Effector memory CD8-positive, alpha-beta T cell (primary cell): Measurements from ENCODE around the gene LAPTM5.
"Not testable (repeated sequence)": the region's sequence is repeated elsewhere in the genome, so short reads cannot be mapped to it uniquely, and the experiment has no call there.

Experiments
- ATAC-seq: fragments of 150-1000 bp; cut with Tn5 transposase; replicated peaks from 2 replicates; pipeline ENCODE4 v1.10.0; 2021; ENCODE audit warnings: mild to moderate bottlenecking, moderate library complexity
- DNase-seq, 3 experiments: peaks; one replicate each; pipeline ENCODE4 v3.0.0; 2021
- H3K27ac Mint-ChIP-seq, 2 donors: one replicate each; pipeline ENCODE4 v1.8.0; 2022; ENCODE audit warnings: mild to moderate bottlenecking in 2 of 2, mixed read lengths in 2 of 2, moderate library complexity in 2 of 2
- H3K27me3 Mint-ChIP-seq, 2 donors: one replicate each; pipeline ENCODE4 v1.8.0; 2022; ENCODE audit warnings: mixed read lengths in 2 of 2
- H3K36me3 Mint-ChIP-seq: one replicate; pipeline ENCODE4 v1.8.0; 2022; ENCODE audit warnings: mild to moderate bottlenecking, moderate library complexity, mixed read lengths; ENCODE audit not compliant: insufficient read depth
- H3K4me1 Mint-ChIP-seq, 2 donors: one replicate each; pipeline ENCODE4 v1.8.0; 2022; ENCODE audit warnings: low read depth in 2 of 2, mixed read lengths in 2 of 2
- H3K4me3 Mint-ChIP-seq, 2 donors: one replicate each; pipeline ENCODE4 v1.8.0; 2022; ENCODE audit warnings: mild to moderate bottlenecking in 2 of 2, mixed read lengths in 2 of 2, moderate library complexity in 2 of 2
- H3K9me3 Mint-ChIP-seq, 2 donors: one replicate each; pipeline ENCODE4 v1.8.0; 2022; ENCODE audit warnings: mixed read lengths in 2 of 2

Gene LAPTM5

GRCh38 chr1:30773722-30774358 is 16.3 kb upstream of the LAPTM5 start:
- no peak for DNase-seq
- no peak for ATAC-seq
- Mint-ChIP-seq H3K27me3 (no peaks in the 10 kb centered on the region), H3K27ac (no peak overlapping the region), H3K36me3 (no peaks in the 10 kb centered on the region), H3K4me1 (peaks cover 0 to under 1% of the 10 kb centered on the region in 2 donors), H3K9me3 (no peaks in the 10 kb centered on the region), H3K4me3 (no peak overlapping the region)

DNA sequence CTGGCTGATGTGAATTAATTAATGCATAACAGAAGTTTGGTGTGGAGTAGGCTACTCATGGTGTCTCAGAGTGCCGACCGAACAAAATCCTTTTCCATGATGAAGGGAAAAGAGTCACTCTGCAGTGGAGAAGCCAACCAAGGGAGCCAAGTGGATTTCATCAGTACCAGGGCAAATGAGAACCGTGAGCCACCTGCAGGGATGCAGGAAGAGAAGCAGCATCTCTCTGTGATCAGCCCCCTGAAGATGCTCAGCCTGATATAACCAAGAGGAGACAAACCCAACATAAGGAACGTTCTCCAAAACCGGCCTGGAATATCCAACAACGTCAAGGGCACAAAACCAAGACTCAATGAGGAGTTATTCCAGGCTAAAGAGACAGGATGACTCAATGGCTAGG is 13.4 kb upstream of the LAPTM5 start:
- Mint-ChIP-seq H3K4me1 (peaks cover 2 to 3% of the 10 kb centered on the region in 2 donors), H3K36me3 (no peaks in the 10 kb centered on the region), H3K27me3 (no peaks in the 10 kb centered on the region), H3K9me3 (no peaks in the 10 kb centered on the region), H3K27ac (no peak overlapping the region), H3K4me3 (no peak overlapping the region)
- no peak for DNase-seq
- no peak for ATAC-seq

DNA sequence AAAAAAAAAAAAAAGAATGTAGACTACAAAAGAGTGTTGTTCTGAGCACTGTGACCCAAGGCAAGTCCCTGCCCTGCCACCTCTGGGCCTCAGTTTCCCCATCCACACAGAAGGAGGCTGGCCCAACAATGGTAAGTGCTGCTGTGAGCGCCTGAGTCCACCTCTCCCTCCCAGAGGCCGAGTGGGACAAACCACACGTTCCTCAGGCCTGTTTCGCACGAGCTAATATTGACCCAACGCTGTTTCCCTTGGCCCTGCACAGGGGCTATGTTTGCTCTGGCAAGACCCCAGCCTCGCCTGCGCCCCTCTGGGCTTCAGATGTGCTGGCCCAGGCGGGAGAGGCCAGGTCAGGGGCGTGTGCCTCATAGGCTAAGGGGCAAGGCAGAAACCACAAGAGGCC is 12.6 kb upstream of the LAPTM5 start:
- H3K4me1 Mint-ChIP-seq: peaks cover 3 to 5% of the 10 kb centered on the region in 2 donors
- no peak for ATAC-seq

GRCh38 chr1:30768830-30769718 is 11.5 kb upstream of the LAPTM5 start:
- no peak overlapping the region for H3K4me3 Mint-ChIP-seq
- H3K27ac Mint-ChIP-seq: no peak overlapping the region

More for the DNA sequence above, 12.6 kb upstream of the LAPTM5 start:
- no peaks in the 10 kb centered on the region for H3K9me3 Mint-ChIP-seq
- no peaks in the 10 kb centered on the region for H3K27me3 Mint-ChIP-seq
- no peak for DNase-seq
- no peak overlapping the region for H3K4me3 Mint-ChIP-seq
- H3K36me3 Mint-ChIP-seq: no peaks in the 10 kb centered on the region
- no peak overlapping the region for H3K27ac Mint-ChIP-seq

DNA sequence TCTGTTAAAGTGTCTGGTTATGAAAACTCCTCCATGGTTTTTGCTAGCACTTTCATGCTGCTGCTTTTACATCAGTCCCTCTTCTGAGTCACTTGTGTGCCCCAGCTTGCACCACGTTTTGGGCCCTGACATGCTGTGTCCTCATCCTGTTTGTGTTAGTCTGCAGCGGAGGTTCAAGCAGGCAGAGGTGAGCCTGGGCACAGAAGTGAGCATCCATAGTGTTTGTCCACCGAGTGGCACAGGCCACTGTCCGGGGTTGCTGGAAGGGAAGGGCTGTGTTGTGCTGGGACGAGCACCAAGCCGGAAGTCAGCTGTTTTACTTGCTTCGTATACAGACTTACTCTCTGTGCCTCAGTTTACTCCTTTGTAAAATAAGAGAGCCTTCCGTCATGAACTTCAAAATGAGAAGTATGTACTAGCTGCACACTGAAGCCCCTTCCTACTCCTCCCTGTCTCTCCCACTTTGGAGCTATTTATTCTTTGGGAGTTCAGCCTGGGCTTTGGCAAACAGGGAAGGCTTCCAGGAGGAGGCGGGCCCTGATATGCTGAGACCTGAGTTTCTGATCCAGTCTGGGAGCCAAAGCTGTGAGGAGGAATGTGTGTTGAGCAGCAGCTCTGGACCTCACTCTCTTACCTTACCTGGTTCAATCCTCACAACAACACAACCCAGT is 10.7 kb upstream of the LAPTM5 start:
- no peak for ATAC-seq
- Mint-ChIP-seq H3K4me3 (no peak overlapping the region), H3K27me3 (no peaks in the 10 kb centered on the region), H3K9me3 (no peaks in the 10 kb centered on the region), H3K27ac (no peak overlapping the region), H3K36me3 (no peaks in the 10 kb centered on the region), H3K4me1 (peaks cover 3 to 5% of the 10 kb centered on the region in 2 donors)
- no peak for DNase-seq

More at GRCh38 chr1:30768830-30769718, 11.5 kb upstream of the LAPTM5 start:
- no peaks in the 10 kb centered on the region for H3K36me3 Mint-ChIP-seq
- DNase-seq (no peak), ATAC-seq (no peak)
- no peaks in the 10 kb centered on the region for H3K27me3 Mint-ChIP-seq
- H3K9me3 Mint-ChIP-seq: no peaks in the 10 kb centered on the region
- H3K4me1 Mint-ChIP-seq: peaks cover 3 to 5% of the 10 kb centered on the region in 2 donors

DNA sequence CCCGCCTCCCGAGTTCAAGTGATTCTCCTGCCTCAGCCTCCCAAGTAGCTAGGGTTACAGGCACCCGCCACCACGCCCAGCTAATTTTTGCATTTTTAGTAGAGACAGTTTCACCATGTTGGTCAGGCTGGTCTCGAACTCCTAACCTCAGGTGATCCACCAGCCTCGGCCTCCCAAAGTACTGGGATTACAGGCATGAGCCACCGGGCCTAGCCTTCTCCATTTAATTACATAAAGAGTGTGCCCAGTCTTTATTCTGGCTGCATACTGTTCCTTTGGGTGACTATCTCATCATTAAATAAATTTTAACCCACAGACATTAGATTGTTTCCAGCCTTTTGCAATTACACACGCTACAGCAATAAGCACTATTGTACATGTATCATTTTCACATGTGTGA is 9.4 kb upstream of the LAPTM5 start:
- ATAC-seq, H3K4me3 Mint-ChIP-seq, H3K27me3 Mint-ChIP-seq, DNase-seq, H3K9me3 Mint-ChIP-seq, H3K36me3 Mint-ChIP-seq, H3K27ac Mint-ChIP-seq: not testable (repeated sequence)
- peaks cover 10 to 13% of the 10 kb centered on the region in 2 donors for H3K4me1 Mint-ChIP-seq

- no peak for DNase-seq
- H3K27ac Mint-ChIP-seq: peak overlapping the region in 1 of 2 donors; percentile 44
- no peaks in the 10 kb centered on the region for H3K27me3 Mint-ChIP-seq
- ATAC-seq: peak; percentile 10
- peaks cover 13 to 23% of the 10 kb centered on the region in 2 donors for H3K4me1 Mint-ChIP-seq
- H3K36me3 Mint-ChIP-seq: peaks cover 1% of the 10 kb centered on the region
- no peak overlapping the region for H3K4me3 Mint-ChIP-seq
- H3K9me3 Mint-ChIP-seq: no peaks in the 10 kb centered on the region
Measured at GRCh38 chr1:30765556-30766434, 8.2 kb upstream of the LAPTM5 start.

GRCh38 chr1:30764939-30765555 is 7.5 kb upstream of the LAPTM5 start:
- Mint-ChIP-seq H3K36me3 (peaks cover 7% of the 10 kb centered on the region), H3K27me3 (no peaks in the 10 kb centered on the region), H3K9me3 (no peaks in the 10 kb centered on the region), H3K4me3 (no peak overlapping the region), H3K4me1 (peaks cover 19 to 29% of the 10 kb centered on the region in 2 donors), H3K27ac (no peak overlapping the region)
- DNase-seq (no peak), ATAC-seq (no peak)

DNA sequence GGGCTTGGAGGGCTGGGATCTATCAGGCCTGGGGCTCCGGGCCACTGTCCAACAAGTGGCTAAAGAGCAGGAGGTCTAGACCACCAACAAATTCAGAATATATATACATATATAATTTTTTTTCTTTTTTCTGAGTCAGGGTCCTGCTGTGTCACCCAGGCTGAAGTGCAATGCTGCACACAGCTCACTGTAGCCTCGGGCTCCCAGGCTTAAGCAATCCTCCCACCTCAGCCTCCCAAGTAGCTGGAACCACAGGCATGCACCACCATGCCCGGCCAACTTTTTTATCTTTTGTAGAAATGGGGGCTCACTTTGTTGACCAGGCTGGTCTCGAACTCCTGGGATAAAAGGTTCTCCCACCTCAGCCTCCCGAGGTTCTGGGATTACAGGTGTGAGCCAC is 6.8 kb upstream of the LAPTM5 start:
- H3K27me3 Mint-ChIP-seq: no peaks in the 10 kb centered on the region
- H3K9me3 Mint-ChIP-seq: no peaks in the 10 kb centered on the region
- peaks cover 25 to 36% of the 10 kb centered on the region in 2 donors for H3K4me1 Mint-ChIP-seq
- ATAC-seq: no peak
- no peak overlapping the region for H3K27ac Mint-ChIP-seq
- H3K36me3 Mint-ChIP-seq: peaks cover 12% of the 10 kb centered on the region
- no peak overlapping the region for H3K4me3 Mint-ChIP-seq
- no peak for DNase-seq

DNA sequence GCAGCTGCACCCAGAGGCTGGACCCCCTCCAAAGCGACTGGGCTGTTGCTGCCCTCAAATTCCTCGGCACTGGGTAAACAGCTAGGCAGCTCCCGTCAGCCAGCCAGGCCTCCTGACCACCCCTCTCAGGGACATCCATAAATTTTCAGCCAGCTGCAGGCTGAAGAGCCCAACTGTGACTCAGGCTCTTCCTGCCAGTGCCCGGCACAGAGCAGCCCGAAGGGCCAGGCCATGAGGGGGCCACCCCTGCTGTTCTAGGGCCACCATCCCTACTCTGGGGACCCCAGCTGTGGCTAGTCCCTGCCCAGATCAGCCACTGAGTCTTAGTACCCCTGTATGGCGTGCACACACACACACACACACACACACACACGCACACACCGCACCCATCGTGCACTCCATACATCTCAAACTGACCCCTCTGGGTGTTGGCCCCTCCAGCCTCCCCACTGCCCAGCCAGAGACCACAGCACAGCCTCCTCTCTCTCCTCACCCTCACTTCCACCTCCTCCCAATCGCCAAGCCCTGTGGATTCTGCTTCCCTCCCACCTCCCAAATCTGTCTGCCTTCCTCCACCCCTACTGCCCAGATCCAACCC is 6.2 kb upstream of the LAPTM5 start:
- peaks cover 30 to 42% of the 10 kb centered on the region in 2 donors for H3K4me1 Mint-ChIP-seq
- H3K27me3 Mint-ChIP-seq: no peaks in the 10 kb centered on the region
- peak overlapping the region; percentile 25 to 70 for H3K27ac Mint-ChIP-seq
- no peak for DNase-seq
- ATAC-seq: no peak
- no peak overlapping the region for H3K4me3 Mint-ChIP-seq
- H3K9me3 Mint-ChIP-seq: no peaks in the 10 kb centered on the region
- peaks cover 12% of the 10 kb centered on the region for H3K36me3 Mint-ChIP-seq

DNA sequence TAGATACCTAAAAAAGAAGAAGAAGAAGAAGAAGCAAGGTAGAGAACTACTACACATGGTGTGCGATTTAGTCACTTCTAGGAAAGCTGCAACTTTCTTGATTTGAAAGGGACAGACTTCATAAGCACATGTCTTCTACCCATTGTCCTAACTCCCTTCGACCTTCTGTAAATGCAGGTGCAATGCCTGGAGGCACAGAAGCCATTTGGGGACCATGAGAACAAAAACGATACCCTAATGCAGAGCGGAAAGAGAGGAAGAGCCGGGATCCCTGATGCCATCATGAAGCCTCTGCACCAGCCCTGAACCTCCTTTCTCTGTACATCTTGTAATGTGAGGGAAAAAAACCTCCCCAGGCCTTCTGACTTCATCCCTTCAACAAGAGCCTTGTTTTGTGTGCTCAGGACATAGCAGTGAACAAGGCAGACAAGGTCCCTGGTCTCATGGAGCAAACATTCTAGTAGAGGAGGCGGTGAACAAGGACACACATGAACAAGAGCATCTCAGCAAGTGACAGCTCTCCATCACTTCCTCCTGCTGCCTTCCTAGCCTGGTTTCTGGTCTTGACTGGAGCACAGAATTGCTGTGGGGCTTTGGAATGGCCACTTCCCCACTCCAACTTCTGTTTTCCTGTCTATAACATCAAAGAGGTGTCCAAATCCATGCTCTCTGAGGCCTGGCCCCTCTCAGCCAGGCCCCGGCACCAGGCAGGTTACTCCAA is 5.5 kb upstream of the LAPTM5 start:
- Mint-ChIP-seq H3K36me3 (peaks cover 12% of the 10 kb centered on the region), H3K27ac (peak overlapping the region; percentile 25 to 70), H3K4me3 (no peak overlapping the region), H3K4me1 (peaks cover 37 to 49% of the 10 kb centered on the region in 2 donors), H3K9me3 (no peaks in the 10 kb centered on the region), H3K27me3 (no peaks in the 10 kb centered on the region)
- DNase-seq (no peak), ATAC-seq (no peak)
